ENCODE results near the gene LAMTOR4.
A peak's percentile ranks its signal among the peaks of the same experiment; 100 is the strongest.

The LAMTOR4 gene

GRCh38 chr7:100153708-100154535 is 5.2 kb downstream of the LAMTOR4 start:
- peak; percentile 18 for DNase-seq (ENCODE audit: low spot score)

- DNase-seq (ENCODE audit: low spot score) = no peak
These were observed 6.2 kb downstream of the LAMTOR4 start for GRCh38 chr7:100154651-100155491.

GRCh38 chr7:100155553-100156317 is 7.0 kb downstream of the LAMTOR4 start:
- DNase-seq (ENCODE audit: low spot score) = no peak

- no peak for DNase-seq (ENCODE audit: low spot score)
These were observed 7.8 kb downstream of the LAMTOR4 start for GRCh38 chr7:100156331-100157068.

- no peak for DNase-seq (ENCODE audit: low spot score)
These were observed 8.3 kb downstream of the LAMTOR4 start for GRCh38 chr7:100157069-100157333.

- DNase-seq (ENCODE audit: low spot score) = peak; percentile 52
These were observed 8.9 kb downstream of the LAMTOR4 start for GRCh38 chr7:100157334-100158228.

GRCh38 chr7:100158229-100159098 is 9.7 kb downstream of the LAMTOR4 start, which contains the start of gene TRAPPC14:
Gene TRAPPC14 (minus strand): TSS chr7:100158723. CDS start chr7:100158499, 224 bp downstream.
- DNase-seq (ENCODE audit: low spot score) = peak; percentile 98

GRCh38 chr7:100159099-100159623 is 10.4 kb downstream of the LAMTOR4 start:
- no peak for DNase-seq (ENCODE audit: low spot score)

- DNase-seq (ENCODE audit: low spot score) = no peak
These were observed 11.3 kb downstream of the LAMTOR4 start for GRCh38 chr7:100160067-100160466.

- no peak for DNase-seq (ENCODE audit: low spot score)
These were observed 14.4 kb downstream of the LAMTOR4 start for GRCh38 chr7:100163006-100163531.

- DNase-seq (ENCODE audit: low spot score) = no peak
These were observed 15.2 kb downstream of the LAMTOR4 start for GRCh38 chr7:100163871-100164270.

- DNase-seq (ENCODE audit: low spot score) = no peak
These were observed 17.7 kb downstream of the LAMTOR4 start for GRCh38 chr7:100166317-100166940.

- DNase-seq (ENCODE audit: low spot score) = no peak
These were observed 18.5 kb downstream of the LAMTOR4 start for GRCh38 chr7:100166970-100167911.

- DNase-seq (ENCODE audit: low spot score) = no peak
These were observed 19.2 kb downstream of the LAMTOR4 start for GRCh38 chr7:100167912-100168323.

- DNase-seq (ENCODE audit: low spot score) = no peak
These were observed 20.6 kb downstream of the LAMTOR4 start for GRCh38 chr7:100169147-100169850.

GRCh38 chr7:100170101-100170897 is 21.6 kb downstream of the LAMTOR4 start:
- DNase-seq (ENCODE audit: low spot score) = no peak
